Lower leg skin (tissue), 4 donors: ENCODE results near the gene LAPTM4A. TPM values are rescaled to one million over a fixed set of nuclear protein-coding genes. Genes with fewer than 3 reads are reported as not detected.
"Not testable (repeated sequence)": the region's sequence is repeated elsewhere in the genome, so short reads cannot be mapped to it uniquely, and the experiment has no call there.

Experiments used
- DNase-seq, 2 donors: peaks; one replicate each; pipeline ENCODE4 v3.0.0-alpha.2; 2019; ENCODE audit warnings: low spot score in 2 of 2
- H3K4me3 ChIP-seq: fragments of 200-600 bp; sonication (generic); 2 replicates; pipeline ENCODE4 v1.5.1; 2017; ENCODE audit warnings: mild to moderate bottlenecking, low read depth; ENCODE audit not compliant: poor library complexity, severe bottlenecking
- POLR2A ChIP-seq, 2 donors: fragments of 450-650 bp; IDR thresholded peaks; one replicate each; pipeline ENCODE4 v1.6.1; 2016 to 2017; ENCODE audit warnings: antibody characterized with exemption in 2 of 2, mild to moderate bottlenecking in 1 of 2, moderate library complexity in 1 of 2
- WGBS, 2 donors: methylation state at CpG; one replicate each; pipeline ENCODE4 v1.1.5; 2018; 5-methylcytosine and 5-hydroxymethylcytosine counted together
- intact Hi-C: fragments of 100-400 bp; cut with DNase I; formaldehyde crosslinking; loops from one replicate; pipeline ENCODE4 v1.15.0; 2023; ENCODE audit warnings: low total_unique reads
- total RNA-seq, 4 donors: library from RNA; depleted of rRNA; stranded (reverse); fragments of >200 nt; gene quantifications; one replicate each; pipeline ENCODE4 v1.1.0, GENCODE V29; 2016
- TF ChIP-seq, protein P1 (sequence below), 3 donors: fragments of 450-650 bp; IDR thresholded peaks; one replicate each; pipeline ENCODE4 v1.5.1; 2016; ENCODE audit warnings: antibody characterized with exemption in 3 of 3, mild to moderate bottlenecking in 3 of 3, moderate library complexity in 2 of 3

Gene LAPTM4A
- total RNA-seq, 4 donors from 2014 or later: 102 to 139 (median 119) TPM

DNA sequence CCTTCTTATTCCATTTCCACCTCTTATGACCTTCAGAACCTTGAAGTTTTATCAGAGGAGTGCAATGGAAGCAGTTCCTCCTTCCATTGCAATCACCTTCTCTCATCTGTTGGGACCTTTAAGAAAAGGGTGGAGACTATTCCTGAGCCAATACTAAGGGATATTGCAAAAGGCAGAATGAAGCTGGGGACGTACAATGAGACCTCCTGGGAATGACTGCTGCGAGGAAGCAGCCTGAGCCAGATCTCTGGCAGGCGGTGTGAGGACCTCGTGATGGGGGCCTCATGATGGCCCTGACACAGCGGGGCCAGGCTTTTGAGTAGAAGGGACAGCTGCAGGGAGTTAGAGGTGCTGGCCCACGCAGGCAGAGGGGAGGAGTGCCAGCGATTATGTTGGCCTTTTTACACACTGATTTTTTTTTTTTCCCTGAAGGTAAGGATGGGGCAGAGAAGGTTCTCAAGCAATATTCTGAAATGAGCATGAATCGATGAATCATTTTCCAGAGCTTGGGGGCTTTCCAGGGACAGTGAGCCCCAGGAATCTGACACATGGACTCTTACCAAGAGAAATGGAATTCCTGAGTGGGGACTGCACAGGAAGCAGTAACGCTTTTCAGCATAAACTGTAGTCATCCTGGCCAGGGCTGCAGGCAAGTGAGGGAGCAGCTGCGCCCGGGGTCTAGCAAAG is 40.0 kb upstream of the LAPTM4A start:
- no peak overlapping the region for H3K4me3 ChIP-seq
- DNase-seq: peak; percentile 87 to 96
- TF ChIP-seq, protein P1, sequence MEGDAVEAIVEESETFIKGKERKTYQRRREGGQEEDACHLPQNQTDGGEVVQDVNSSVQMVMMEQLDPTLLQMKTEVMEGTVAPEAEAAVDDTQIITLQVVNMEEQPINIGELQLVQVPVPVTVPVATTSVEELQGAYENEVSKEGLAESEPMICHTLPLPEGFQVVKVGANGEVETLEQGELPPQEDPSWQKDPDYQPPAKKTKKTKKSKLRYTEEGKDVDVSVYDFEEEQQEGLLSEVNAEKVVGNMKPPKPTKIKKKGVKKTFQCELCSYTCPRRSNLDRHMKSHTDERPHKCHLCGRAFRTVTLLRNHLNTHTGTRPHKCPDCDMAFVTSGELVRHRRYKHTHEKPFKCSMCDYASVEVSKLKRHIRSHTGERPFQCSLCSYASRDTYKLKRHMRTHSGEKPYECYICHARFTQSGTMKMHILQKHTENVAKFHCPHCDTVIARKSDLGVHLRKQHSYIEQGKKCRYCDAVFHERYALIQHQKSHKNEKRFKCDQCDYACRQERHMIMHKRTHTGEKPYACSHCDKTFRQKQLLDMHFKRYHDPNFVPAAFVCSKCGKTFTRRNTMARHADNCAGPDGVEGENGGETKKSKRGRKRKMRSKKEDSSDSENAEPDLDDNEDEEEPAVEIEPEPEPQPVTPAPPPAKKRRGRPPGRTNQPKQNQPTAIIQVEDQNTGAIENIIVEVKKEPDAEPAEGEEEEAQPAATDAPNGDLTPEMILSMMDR (IDR thresholded peaks at IDR 0.05): no peak
- no peak for TF ChIP-seq POLR2A (IDR thresholded peaks at IDR 0.05)
- intact Hi-C loops: no loop called here
- 18 to 19% methylated on average over 11 of the region's 11 CpGs for WGBS, 2 donors

DNA sequence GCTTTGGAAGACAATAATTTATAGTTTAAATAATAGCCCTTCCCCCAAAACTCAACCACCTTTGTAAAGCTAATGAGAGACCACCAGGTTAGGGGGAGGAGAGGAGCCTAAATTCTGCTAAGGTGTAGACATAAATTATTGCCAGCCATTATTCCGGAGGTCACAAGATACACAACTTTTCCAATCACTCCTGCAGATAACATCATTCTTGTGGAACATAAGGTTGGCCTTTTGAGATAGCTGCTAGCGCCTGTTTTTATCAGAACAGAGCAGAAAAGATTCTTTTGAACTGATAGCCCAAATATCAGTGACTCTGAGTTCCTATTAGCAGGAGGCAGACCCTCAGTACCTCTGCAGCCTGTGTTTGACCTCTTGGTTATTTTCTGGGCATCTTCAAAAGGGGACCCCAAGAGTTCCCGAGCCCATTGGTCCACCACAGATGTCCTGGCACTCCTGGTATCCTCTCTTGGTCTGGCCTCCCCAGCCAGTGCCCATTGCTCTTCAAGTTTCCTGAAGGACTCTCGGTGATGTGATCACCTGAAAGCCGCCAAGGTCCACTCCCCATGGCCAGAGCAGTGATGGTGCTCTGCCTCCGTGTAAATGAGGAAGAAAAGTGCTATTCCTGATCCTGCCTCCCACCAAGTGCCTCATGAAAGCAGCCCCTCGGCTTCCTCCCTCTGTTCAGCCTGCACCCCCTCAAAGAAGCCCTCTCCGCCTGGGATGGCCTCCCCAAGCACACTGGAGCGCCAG is 38.5 kb upstream of the LAPTM4A start:
- no peak for TF ChIP-seq POLR2A (IDR thresholded peaks at IDR 0.05)
- TF ChIP-seq, protein P1 (IDR thresholded peaks at IDR 0.05): no peak
- DNase-seq: no peak
- intact Hi-C loops: no loop called here

DNA sequence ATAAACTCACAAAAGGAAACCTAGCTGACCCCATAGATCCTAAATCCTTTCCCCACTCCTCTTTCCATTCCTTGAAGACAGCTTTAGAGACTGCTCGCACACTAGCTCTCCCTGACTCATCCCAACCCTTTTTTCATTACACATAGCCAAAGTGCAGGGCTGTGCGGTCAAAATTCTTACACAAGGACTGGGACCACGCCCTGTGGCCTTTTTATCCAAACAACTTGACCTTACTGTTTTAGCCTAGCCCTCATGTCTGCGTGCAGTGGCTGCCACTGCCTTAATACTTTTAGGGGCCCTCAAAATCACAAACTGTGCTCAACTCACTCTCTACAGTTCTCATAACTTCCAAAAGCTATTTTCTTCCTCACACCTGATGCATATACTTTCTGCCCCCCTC is 34.5 kb upstream of the LAPTM4A start:
- peak in 1 of 2 donors; percentile 36 for DNase-seq
- WGBS, 2 donors: 76 to 82% methylated on average over 4 of the region's 4 CpGs
- H3K4me3 ChIP-seq, intact Hi-C loops: not testable (repeated sequence)

More for the DNA sequence above, 38.5 kb upstream of the LAPTM4A start:
- H3K4me3 ChIP-seq: no peak overlapping the region
- 86 to 90% methylated on average over 9 of the region's 9 CpGs for WGBS, 2 donors

DNA sequence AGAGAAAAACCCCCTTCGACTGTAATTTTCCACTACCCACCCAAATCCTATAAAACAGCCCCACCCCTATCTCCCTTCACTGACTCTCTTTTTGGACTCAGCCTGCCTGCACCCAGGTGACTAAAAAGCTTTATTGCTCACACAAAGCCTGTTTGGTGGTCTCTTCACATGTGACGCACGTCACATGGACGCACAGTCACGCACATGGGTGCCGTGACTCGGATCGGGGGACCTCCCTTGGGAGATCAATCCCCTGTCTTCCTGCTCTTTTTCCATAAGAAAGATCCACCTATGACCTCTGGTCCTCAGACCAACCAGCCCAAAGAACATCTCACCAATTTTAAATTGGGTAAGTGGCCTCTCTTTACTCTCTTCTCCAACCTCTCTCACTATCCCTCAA is 31.4 kb upstream of the LAPTM4A start:
- 95 to 98% methylated on average over 8 of the region's 8 CpGs for WGBS, 2 donors
- intact Hi-C loops, H3K4me3 ChIP-seq: not testable (repeated sequence)
- DNase-seq: peak in 1 of 2 donors; percentile 23

DNA sequence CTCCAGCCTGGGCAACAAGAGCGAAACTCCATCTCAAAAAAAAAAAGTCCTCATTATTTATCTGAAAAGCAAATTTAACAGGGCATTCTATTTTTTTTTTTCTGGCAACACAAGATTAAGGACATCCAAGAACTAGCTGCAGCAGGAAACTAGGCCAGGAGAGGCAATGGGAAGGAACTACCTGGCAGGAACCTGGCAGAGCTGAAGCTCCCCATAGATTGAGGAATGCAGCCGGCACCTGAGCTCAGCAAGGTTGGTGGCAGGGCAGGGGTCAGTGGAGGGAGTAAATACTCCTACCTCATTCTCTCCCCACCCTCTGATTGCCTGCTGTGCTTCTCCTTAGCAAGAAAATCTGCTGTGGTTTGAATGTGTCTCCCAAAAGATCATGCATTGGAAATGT is 30.4 kb upstream of the LAPTM4A start:
- no peak for TF ChIP-seq POLR2A (IDR thresholded peaks at IDR 0.05)
- TF ChIP-seq, protein P1 (IDR thresholded peaks at IDR 0.05): no peak
- no peak overlapping the region for H3K4me3 ChIP-seq
- intact Hi-C loops: no loop called here
- no peak for DNase-seq
- 55 to 66% methylated on average over 2 of the region's 2 CpGs for WGBS, 2 donors

DNA sequence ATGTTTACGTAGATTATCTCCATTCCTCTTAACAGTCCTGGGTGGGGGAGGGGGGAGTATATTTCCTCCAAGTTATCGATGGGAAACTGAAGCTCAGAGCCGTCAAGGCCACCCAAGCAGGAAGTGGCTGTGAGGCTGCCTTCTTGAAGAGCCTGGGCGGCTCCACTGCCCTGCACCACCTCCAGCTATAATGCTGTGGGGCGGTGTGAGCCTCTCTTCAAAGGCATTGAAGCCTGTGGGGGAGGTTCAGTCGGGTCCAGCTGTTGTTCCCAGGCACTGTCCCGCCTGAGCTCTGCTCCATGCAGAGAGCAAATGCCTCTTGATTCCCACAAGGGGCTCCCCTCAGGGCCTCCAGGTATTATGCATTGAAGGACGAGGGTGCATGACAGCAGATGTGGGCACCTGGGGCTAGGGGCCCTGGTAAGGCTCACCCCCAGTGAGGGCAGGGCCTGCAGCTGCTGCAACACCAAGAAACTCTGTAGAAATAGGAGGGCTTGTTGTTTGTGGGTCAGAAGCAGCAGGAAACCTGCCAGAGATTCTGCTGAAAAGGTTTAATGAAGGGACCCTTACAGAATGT is 29.5 kb upstream of the LAPTM4A start:
- H3K4me3 ChIP-seq: no peak overlapping the region
- TF ChIP-seq, protein P1 (IDR thresholded peaks at IDR 0.05): no peak
- TF ChIP-seq POLR2A (IDR thresholded peaks at IDR 0.05): no peak
- DNase-seq: no peak
- WGBS, 2 donors: 76 to 80% methylated on average over 8 of the region's 8 CpGs
- intact Hi-C loops: no loop called here
